GM12892 (cell line): ENCODE measurements around the gene RNASE9.
"Not testable (repeated sequence)": the region's sequence is repeated elsewhere in the genome, so short reads cannot be mapped to it uniquely, and the experiment has no call there.

Experiments
- POLR2AphosphoS5 ChIP-seq: IDR thresholded peaks from 2 replicates; pipeline ENCODE4 v1.6.1; 2011; ENCODE audit warnings: low read depth, low read length, control low read depth
- TAF1 ChIP-seq: IDR thresholded peaks from 2 replicates; pipeline ENCODE4 v1.6.1; 2011; ENCODE audit warnings: low read depth, mild to moderate bottlenecking, control low read depth, low read length, borderline replicate concordance

DNA sequence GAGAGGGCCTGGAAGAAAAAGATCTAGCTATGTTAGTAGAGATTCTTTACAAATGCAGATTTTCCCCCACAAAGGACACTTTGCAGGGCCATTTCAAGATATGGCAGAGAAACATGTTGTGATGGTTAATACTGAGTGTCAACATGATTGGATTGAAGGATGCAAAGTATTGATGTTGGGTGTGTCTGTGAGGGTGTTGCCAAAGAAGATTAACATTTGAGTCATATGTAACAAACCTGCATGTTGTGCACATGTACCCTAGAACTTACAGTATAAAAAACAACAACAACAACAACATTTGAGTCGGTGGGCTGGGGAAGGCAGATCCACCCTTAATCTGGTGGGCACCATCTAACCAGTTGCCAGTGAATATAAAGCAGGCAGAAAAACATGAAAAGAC is 6.4 kb upstream of the RNASE9 start:
- not testable (repeated sequence) for TF ChIP-seq POLR2AphosphoS5, TAF1
